Stomach (tissue), 4 donors: ENCODE results near the gene BHLHE23.

ENCODE experiments used
- EP300 ChIP-seq: sonication (generic); formaldehyde crosslinking; IDR thresholded peaks from one replicate; pipeline ENCODE4 v1.6.1; 2017; ENCODE audit warnings: antibody characterized with exemption
- POLR2A ChIP-seq, 4 donors: fragments of 450-650 bp; IDR thresholded peaks; one replicate each; pipeline ENCODE4 v1.6.1; 2016; ENCODE audit warnings: antibody characterized with exemption in 4 of 4, control low read depth in 2 of 4, mild to moderate bottlenecking in 1 of 4, moderate library complexity in 1 of 4
- TF ChIP-seq, protein P1 (sequence below), 7 experiments: fragments of 450-650 bp in 4 of 7; fragments of 200-600 bp in 3 of 7; sonication (generic) in 3 of 7; IDR thresholded peaks; one replicate each; pipeline ENCODE4 v1.5.1; 2016 to 2019; ENCODE audit warnings: antibody characterized with exemption in 7 of 7, control low read depth in 2 of 7, mild to moderate bottlenecking in 1 of 7

DNA sequence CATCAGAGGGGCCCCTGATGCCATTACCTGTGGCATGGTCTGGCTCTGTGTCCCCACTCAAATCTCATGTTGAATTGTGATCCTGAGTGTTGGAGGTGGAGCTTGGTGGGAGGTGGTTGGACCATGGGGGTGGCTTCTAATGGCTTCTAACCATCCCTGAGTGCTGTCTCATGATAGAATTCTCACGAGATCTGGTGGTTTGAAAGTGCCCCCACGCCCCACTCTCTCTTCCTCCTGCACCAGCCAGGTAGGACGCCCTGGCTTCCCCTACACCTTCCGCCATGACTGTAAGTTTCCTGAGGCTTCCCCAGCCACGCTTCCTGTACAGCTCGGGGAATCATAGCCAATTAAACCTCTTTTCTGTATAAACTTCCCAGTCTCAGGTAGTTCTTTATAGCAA, 14.9 kb downstream of the BHLHE23 start:
- no peak for TF ChIP-seq POLR2A (IDR thresholded peaks at IDR 0.05)
- TF ChIP-seq, protein P1, sequence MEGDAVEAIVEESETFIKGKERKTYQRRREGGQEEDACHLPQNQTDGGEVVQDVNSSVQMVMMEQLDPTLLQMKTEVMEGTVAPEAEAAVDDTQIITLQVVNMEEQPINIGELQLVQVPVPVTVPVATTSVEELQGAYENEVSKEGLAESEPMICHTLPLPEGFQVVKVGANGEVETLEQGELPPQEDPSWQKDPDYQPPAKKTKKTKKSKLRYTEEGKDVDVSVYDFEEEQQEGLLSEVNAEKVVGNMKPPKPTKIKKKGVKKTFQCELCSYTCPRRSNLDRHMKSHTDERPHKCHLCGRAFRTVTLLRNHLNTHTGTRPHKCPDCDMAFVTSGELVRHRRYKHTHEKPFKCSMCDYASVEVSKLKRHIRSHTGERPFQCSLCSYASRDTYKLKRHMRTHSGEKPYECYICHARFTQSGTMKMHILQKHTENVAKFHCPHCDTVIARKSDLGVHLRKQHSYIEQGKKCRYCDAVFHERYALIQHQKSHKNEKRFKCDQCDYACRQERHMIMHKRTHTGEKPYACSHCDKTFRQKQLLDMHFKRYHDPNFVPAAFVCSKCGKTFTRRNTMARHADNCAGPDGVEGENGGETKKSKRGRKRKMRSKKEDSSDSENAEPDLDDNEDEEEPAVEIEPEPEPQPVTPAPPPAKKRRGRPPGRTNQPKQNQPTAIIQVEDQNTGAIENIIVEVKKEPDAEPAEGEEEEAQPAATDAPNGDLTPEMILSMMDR (IDR thresholded peaks at IDR 0.05), result no peak
- no peak for TF ChIP-seq EP300
